Measurements from ENCODE around the gene MYOCD.

DNA sequence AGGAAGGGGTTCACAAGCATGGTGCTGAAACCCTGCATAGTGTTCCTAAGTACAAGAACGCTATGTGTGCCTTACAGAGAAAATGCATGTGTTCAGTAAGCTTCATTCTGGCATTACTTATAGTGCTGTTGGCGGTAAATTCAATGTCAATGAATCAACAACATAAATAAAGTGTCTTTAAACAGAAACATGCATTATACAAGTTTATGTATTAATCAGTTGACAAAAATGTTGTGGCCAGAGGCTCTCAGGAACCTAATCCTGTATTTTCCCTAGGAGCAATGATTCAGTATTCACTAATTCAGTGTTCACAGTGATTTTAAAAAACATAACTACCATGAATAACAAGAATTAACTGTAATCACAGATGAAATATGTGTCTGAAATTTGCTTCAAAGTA lies 47.1 kb upstream of the MYOCD start:
- TF ChIP-seq, protein P1, sequence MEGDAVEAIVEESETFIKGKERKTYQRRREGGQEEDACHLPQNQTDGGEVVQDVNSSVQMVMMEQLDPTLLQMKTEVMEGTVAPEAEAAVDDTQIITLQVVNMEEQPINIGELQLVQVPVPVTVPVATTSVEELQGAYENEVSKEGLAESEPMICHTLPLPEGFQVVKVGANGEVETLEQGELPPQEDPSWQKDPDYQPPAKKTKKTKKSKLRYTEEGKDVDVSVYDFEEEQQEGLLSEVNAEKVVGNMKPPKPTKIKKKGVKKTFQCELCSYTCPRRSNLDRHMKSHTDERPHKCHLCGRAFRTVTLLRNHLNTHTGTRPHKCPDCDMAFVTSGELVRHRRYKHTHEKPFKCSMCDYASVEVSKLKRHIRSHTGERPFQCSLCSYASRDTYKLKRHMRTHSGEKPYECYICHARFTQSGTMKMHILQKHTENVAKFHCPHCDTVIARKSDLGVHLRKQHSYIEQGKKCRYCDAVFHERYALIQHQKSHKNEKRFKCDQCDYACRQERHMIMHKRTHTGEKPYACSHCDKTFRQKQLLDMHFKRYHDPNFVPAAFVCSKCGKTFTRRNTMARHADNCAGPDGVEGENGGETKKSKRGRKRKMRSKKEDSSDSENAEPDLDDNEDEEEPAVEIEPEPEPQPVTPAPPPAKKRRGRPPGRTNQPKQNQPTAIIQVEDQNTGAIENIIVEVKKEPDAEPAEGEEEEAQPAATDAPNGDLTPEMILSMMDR (tag by site-specific recombination; IDR thresholded peaks at IDR 0.05) = no peak
- TF ChIP-seq YY1 (tag by site-specific recombination; IDR thresholded peaks at IDR 0.05) (no peak), ZNF239 (tag by site-specific recombination; IDR thresholded peaks at IDR 0.05) (no peak), ZNF560 (tag by site-specific recombination; IDR thresholded peaks at IDR 0.05; ENCODE audit: borderline replicate concordance) (no peak), ZNF423 (tag by site-specific recombination; IDR thresholded peaks at IDR 0.05) (no peak), ZNF596 (tag by site-specific recombination; IDR thresholded peaks at IDR 0.05) (no peak), KLF1 (tag by site-specific recombination; IDR thresholded peaks at IDR 0.05) (no peak), ZNF10 (tag by site-specific recombination; IDR thresholded peaks at IDR 0.05) (no peak)
- TF ChIP-seq, protein P2, sequence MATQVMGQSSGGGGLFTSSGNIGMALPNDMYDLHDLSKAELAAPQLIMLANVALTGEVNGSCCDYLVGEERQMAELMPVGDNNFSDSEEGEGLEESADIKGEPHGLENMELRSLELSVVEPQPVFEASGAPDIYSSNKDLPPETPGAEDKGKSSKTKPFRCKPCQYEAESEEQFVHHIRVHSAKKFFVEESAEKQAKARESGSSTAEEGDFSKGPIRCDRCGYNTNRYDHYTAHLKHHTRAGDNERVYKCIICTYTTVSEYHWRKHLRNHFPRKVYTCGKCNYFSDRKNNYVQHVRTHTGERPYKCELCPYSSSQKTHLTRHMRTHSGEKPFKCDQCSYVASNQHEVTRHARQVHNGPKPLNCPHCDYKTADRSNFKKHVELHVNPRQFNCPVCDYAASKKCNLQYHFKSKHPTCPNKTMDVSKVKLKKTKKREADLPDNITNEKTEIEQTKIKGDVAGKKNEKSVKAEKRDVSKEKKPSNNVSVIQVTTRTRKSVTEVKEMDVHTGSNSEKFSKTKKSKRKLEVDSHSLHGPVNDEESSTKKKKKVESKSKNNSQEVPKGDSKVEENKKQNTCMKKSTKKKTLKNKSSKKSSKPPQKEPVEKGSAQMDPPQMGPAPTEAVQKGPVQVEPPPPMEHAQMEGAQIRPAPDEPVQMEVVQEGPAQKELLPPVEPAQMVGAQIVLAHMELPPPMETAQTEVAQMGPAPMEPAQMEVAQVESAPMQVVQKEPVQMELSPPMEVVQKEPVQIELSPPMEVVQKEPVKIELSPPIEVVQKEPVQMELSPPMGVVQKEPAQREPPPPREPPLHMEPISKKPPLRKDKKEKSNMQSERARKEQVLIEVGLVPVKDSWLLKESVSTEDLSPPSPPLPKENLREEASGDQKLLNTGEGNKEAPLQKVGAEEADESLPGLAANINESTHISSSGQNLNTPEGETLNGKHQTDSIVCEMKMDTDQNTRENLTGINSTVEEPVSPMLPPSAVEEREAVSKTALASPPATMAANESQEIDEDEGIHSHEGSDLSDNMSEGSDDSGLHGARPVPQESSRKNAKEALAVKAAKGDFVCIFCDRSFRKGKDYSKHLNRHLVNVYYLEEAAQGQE (tag by site-specific recombination; IDR thresholded peaks at IDR 0.05) = no peak
- TF ChIP-seq, protein P3, sequence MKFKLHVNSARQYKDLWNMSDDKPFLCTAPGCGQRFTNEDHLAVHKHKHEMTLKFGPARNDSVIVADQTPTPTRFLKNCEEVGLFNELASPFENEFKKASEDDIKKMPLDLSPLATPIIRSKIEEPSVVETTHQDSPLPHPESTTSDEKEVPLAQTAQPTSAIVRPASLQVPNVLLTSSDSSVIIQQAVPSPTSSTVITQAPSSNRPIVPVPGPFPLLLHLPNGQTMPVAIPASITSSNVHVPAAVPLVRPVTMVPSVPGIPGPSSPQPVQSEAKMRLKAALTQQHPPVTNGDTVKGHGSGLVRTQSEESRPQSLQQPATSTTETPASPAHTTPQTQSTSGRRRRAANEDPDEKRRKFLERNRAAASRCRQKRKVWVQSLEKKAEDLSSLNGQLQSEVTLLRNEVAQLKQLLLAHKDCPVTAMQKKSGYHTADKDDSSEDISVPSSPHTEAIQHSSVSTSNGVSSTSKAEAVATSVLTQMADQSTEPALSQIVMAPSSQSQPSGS (tag by site-specific recombination; IDR thresholded peaks at IDR 0.05; ENCODE audit: low read depth) = no peak
- TF ChIP-seq, protein P4, sequence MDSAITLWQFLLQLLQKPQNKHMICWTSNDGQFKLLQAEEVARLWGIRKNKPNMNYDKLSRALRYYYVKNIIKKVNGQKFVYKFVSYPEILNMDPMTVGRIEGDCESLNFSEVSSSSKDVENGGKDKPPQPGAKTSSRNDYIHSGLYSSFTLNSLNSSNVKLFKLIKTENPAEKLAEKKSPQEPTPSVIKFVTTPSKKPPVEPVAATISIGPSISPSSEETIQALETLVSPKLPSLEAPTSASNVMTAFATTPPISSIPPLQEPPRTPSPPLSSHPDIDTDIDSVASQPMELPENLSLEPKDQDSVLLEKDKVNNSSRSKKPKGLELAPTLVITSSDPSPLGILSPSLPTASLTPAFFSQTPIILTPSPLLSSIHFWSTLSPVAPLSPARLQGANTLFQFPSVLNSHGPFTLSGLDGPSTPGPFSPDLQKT (IDR thresholded peaks at IDR 0.05; ENCODE audit: borderline replicate concordance, low read depth, low read length) = no peak
- TF ChIP-seq, protein P5, sequence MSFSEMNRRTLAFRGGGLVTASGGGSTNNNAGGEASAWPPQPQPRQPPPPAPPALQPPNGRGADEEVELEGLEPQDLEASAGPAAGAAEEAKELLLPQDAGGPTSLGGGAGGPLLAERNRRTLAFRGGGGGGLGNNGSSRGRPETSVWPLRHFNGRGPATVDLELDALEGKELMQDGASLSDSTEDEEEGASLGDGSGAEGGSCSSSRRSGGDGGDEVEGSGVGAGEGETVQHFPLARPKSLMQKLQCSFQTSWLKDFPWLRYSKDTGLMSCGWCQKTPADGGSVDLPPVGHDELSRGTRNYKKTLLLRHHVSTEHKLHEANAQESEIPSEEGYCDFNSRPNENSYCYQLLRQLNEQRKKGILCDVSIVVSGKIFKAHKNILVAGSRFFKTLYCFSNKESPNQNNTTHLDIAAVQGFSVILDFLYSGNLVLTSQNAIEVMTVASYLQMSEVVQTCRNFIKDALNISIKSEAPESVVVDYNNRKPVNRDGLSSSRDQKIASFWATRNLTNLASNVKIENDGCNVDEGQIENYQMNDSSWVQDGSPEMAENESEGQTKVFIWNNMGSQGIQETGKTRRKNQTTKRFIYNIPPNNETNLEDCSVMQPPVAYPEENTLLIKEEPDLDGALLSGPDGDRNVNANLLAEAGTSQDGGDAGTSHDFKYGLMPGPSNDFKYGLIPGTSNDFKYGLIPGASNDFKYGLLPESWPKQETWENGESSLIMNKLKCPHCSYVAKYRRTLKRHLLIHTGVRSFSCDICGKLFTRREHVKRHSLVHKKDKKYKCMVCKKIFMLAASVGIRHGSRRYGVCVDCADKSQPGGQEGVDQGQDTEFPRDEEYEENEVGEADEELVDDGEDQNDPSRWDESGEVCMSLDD (tag by site-specific recombination; IDR thresholded peaks at IDR 0.05) = no peak
- TF ChIP-seq, protein P6, sequence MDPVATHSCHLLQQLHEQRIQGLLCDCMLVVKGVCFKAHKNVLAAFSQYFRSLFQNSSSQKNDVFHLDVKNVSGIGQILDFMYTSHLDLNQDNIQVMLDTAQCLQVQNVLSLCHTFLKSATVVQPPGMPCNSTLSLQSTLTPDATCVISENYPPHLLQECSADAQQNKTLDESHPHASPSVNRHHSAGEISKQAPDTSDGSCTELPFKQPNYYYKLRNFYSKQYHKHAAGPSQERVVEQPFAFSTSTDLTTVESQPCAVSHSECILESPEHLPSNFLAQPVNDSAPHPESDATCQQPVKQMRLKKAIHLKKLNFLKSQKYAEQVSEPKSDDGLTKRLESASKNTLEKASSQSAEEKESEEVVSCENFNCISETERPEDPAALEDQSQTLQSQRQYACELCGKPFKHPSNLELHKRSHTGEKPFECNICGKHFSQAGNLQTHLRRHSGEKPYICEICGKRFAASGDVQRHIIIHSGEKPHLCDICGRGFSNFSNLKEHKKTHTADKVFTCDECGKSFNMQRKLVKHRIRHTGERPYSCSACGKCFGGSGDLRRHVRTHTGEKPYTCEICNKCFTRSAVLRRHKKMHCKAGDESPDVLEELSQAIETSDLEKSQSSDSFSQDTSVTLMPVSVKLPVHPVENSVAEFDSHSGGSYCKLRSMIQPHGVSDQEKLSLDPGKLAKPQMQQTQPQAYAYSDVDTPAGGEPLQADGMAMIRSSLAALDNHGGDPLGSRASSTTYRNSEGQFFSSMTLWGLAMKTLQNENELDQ (tag by site-specific recombination; IDR thresholded peaks at IDR 0.05; ENCODE audit: low read depth) = no peak
- TF ChIP-seq, protein P7, sequence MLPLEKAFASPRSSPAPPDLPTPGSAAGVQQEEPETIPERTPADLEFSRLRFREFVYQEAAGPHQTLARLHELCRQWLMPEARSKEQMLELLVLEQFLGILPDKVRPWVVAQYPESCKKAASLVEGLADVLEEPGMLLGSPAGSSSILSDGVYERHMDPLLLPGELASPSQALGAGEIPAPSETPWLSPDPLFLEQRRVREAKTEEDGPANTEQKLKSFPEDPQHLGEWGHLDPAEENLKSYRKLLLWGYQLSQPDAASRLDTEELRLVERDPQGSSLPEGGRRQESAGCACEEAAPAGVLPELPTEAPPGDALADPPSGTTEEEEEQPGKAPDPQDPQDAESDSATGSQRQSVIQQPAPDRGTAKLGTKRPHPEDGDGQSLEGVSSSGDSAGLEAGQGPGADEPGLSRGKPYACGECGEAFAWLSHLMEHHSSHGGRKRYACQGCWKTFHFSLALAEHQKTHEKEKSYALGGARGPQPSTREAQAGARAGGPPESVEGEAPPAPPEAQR (tag by site-specific recombination; IDR thresholded peaks at IDR 0.05) = no peak
